DMS53 treated with DMSO at 0.1 percent for 48 hours (cell line): ENCODE results near the gene RPL3.

Experiments used
- DNase-seq: peaks from one replicate; lab custom pipeline; 2025; ENCODE audit not compliant: unreplicated experiment; lab: John Stamatoyannopoulos, UW

Gene RPL3

GRCh38 chr22:39317775-39318506 lies 1.5 kb downstream of the RPL3 start:
- DNase-seq = no peak

DNA sequence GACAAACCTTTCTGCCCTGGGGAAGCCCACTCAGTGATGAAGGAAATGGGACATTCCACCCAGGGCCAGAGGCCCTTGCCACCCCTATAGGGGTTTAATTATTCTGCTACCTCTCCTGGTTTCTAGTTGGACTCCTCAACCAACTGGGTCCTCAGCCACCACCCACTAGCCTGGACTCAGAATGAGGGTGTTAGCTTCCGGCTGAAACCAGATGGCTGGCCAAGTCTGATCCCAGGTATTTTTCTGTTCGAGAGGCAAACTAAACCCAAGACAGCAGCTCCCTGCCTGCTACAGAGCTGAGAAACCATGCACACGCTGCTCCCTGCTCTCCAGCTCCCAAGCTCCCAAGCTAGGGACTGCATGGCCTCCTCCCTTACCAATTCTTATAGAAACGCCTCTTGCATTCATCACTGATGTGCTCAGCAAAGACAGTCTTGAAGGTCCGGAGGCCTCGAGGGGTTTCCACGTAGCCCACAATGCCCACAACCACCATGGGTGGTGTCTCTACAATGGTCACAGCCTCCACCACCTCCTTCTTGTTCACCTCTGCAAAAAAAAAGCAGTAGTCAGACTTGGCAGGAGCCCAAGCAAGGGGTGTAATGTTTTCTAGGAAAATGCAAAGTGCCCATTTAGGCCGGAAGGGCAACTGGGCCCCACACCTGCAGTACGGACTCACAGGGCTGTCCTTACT lies 2.2 kb downstream of the RPL3 start:
- peak; percentile 14 for DNase-seq

DNA sequence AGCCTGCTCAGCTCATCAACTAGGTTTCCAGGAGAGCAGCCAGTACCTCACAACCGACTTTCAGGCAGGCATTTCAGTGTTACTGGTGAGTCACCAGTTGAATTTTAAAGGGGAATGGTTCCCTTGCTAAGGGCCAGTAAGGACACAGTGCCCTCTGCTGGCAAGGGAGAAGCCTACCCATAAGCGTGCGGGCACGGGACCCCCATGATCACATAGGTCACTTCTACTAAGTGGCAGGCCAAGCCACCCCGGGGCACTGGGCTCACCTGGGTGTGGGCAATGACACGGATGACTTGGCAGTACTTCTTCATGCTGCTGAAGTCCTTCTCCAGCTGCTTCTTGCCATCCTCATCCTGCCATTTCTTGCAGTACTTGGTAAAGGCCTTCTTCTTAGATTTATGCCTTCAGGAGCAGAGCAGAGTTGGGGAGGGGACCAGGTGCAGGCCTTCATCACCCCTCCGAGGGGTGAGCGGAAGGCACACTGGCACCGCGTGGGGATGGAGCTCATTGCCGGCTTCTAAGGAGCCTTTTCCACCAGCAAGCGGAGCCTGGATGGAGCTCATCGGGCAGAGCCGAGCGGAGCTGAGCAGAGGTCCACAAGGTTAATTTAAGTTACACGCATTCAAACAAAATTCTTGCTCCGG lies 2.9 kb downstream of the RPL3 start:
- DNase-seq = peak; percentile 78

GRCh38 chr22:39315389-39315788 lies 4.0 kb downstream of the RPL3 start:
- no peak for DNase-seq

DNA sequence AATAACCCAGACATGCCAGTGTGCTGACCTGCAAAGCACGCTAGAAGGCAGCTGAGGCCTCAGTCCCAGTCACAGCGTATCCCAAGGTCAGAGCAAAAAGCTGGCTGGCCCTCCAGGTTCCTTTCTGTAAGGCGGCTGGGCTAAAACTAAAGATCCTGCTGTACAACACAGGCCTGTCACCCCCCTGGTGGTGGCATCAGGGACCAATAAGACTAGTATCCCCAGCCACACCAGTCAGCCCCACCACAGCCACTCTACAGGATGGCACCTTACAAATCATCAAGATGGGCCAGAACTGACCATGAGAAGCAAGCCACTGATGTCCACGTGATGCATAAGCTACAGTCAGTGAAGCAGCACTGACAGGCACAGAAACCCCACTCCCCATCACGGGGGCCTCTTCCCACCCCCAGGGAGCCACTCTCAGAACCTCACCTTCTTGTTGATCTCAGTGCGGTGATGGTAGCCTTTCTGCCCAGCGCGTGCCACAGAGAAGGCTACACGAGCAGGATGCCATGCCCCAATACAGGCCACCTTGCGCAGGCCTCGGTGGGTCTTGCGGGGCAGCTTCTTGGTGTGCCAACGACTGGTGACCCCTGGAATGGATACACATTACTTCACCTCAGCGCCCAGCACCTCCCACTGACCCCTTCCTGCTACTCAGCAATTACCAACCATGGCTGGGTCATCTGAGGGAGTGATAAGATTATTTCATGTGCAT lies 5.0 kb downstream of the RPL3 start:
- no peak for DNase-seq

GRCh38 chr22:39313258-39314001 lies 6.0 kb downstream of the RPL3 start:
- DNase-seq = no peak

DNA sequence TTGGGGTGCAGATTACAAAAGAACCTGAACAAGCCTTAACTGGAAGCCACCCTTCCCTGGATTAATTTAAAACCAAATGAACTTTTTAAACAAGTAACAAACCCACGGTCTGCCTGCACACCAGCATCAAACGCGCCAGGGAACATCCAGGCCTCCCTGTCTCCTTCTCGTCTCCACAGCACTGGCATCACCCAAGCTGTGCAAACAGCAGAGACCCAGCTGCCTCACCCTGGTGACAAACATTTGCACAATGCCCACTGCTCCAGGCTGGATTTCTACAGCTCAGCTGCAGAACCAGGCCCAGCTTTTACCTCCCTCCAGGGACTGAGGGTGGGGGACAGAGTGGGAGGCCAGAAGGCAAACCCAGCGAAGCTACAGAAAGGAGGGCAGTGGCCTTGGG lies 7.0 kb downstream of the RPL3 start:
- peak; percentile 37 for DNase-seq

GRCh38 chr22:39311592-39312400 lies 7.6 kb downstream of the RPL3 start:
- DNase-seq = no peak

DNA sequence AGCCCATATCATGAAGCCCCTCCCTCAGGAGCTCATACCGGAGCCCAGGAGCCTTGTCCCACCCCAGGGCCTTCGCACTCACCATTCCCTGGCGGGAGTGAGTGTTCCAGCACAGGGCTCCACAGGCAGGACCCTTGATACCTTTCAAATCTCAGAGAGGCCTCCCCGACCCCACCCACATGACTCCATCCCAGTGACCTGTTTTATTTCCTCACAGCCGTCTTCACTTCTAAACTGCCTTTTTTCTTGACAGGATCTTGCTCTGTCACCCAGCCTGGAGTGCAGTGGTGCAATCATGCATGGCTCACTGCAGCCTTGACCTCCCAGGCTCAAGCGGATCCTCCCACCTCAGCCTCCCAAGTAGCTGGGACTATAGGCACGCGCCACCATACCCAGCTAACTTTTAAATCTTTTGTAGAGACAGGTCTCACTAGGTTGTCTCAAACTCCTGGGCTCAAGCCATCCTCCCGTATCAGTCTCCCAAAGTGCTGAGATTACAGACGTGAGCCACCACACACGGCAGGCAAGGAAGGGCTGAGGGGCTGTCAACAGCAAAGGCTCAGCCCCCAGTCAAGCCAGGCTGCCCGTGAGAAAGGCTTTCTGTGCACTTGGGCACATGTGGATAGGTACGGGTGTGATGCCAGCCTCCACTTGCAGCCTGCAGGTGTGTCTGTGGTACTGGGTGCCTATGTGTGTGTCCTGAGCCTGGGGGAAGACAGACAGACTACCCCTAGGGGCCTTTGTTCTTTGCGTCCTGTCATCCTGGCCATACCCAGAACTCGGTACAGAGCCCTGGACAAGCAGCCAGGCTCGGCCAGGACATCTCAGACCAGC lies 9.3 kb downstream of the RPL3 start:
- DNase-seq = no peak

DNA sequence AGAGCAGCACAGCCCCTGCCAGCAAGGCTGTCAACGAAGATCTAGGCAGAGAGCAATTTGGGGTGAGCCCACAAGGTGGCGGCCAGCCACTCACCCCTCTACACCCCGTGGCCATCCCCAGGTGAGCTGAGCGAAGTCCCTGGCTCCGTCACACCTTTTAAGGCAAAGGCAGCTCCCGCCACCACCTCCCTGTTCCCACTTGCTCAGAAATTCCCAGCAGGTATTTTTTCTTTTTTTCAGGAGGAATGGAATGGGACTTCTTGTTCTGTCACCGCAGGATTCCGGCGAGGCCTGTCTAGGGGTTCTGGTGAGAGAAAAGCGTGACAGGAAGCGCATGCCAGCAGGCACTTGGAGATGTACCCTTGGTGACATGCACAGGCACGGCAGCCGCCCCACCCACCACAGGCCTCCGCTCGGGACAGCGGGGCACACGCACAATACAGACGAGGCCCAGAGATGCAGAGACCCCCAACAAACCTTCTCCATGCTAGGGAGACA lies 10.0 kb downstream of the RPL3 start:
- no peak for DNase-seq

- no peak for DNase-seq
These were observed 10.6 kb downstream of the RPL3 start for GRCh38 chr22:39308614-39309363.

DNA sequence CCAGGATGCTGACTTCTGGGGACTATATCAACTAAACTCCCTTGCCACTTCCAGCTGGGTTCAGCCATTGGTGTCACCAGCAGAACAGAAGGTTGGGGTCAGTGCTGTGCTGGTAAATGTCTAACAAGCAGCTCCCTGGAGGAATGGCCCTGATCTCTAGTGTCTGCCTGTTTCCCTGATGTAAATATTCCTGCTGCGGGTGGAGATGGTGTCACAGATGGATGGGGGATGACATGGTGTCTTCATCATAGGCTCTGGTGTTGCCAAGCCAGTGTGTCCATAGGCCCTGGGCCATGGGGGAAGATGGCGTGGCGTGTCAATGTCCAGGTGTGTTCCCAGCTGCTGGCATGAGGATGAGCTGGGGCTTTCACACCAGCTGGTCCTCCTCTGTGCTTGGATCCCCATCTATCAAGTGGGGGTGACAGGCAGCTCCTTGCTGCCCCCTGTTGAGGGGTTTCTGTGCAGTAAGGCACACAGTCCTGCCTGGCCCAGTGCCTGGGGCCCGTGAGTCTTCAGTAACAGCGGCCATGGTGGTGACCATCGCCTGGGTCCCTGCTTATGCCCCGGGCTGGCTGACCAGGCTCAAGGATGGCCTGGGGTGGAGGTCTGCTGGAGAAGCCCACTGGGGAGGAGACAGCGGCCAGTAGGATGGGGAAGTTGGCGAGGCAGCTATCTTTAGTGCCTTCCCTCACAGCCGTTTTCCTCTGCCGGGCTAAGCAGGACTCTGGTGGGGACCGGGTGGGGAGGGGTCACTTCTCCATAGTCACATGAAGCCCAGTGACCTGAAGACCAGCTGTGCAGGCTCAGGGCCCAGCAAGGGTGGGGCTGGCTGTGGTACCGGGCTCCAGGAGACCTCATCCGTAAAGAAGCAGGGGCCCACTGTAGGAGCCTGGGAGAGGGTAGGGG lies 12.7 kb downstream of the RPL3 start:
- no peak for DNase-seq

DNA sequence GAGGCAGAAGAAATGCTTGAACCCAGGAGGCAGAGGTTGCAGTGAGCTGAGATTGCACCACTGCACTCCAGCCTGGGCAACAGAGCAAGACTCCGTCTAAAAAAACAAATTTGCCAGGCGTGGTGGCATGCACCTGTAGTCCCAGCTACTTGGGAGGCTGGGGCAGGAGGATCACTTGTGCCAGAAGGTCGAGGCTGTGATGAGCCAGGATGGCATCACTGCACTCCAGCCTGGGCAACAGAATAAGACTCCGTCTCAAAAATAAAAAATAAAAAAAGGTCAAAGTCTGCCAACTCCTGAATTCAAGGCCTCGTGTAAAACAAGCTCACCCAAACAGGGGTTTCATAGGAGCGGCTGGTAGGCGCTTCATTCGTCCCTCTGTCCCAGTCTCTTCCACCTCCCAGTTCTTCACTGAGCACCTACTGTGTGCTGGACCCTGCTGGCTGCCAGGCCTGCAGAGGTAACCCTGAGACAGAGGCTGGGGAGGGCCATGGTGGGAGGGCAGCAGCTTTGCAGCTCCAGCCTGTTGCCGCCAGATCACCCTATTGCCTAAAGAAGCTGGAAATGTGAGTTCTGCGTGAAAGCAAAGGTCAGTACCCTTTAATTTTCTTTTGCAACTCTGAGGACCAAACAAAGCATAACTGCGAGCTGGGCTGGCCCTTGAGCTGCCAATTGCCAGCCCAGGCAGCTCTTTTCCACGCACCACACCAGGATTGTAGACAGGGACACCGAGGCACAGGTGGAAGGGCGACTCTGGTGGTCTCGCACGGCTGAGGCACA lies 15.3 kb downstream of the RPL3 start:
- DNase-seq = no peak

DNA sequence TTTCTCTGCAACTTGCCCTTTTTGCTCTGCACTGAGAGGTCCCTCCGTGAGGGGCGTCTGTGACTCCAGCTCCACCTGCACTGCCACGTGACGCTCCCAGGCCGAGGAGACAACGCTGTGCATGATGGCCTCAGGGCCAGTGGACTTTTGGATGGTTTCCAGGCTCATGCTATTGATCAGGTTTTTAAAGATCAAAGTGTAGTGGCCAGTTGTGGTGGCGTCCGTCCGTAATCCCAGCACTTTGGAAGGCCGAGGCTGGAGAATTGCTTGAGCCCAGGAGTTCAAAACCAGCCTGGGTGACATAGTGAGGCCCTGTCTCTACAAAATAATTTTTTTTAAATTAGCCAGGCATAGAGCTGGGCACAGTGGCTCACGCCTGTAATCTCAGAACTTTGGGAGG lies 16.1 kb downstream of the RPL3 start:
- no peak for DNase-seq

GRCh38 chr22:39302431-39302960 lies 16.9 kb downstream of the RPL3 start:
- no peak for DNase-seq

GRCh38 chr22:39301926-39302325 lies 17.5 kb downstream of the RPL3 start:
- no peak for DNase-seq
